ENCODE data around the gene IPPK.

IPPK gene

DNA sequence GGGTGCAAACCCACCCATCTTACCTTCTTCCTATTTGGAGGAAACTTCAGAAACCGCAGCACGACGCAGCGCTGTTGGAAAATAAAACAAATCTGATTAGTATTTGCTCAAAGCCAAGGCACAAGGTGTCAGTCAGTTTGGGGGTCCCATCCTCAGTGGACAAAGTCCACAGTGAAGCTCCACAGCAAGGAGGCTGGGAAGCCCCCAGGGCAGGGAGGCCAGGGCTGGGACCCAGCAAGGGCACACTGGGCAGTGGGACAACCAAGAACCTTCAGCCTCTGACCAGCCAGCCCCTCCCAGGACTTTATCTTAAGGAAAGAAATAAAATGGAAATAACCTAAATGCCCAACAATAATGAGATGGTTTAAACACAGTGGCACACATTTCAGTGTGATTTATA, 11.3 kb downstream of the IPPK start:
- TF ChIP-seq, protein P1, sequence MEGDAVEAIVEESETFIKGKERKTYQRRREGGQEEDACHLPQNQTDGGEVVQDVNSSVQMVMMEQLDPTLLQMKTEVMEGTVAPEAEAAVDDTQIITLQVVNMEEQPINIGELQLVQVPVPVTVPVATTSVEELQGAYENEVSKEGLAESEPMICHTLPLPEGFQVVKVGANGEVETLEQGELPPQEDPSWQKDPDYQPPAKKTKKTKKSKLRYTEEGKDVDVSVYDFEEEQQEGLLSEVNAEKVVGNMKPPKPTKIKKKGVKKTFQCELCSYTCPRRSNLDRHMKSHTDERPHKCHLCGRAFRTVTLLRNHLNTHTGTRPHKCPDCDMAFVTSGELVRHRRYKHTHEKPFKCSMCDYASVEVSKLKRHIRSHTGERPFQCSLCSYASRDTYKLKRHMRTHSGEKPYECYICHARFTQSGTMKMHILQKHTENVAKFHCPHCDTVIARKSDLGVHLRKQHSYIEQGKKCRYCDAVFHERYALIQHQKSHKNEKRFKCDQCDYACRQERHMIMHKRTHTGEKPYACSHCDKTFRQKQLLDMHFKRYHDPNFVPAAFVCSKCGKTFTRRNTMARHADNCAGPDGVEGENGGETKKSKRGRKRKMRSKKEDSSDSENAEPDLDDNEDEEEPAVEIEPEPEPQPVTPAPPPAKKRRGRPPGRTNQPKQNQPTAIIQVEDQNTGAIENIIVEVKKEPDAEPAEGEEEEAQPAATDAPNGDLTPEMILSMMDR (IDR thresholded peaks at IDR 0.05; ENCODE audit: insufficient read depth, low read depth, low read length, missing control alignments): no peak
- DNase-seq (ENCODE audit: low read depth): no peak
- H3K4me3 ChIP-seq (ENCODE audit: low read length): no peak overlapping the region

GRCh38 chr9:92658176-92658575, 11.8 kb downstream of the IPPK start:
- H3K4me3 ChIP-seq (ENCODE audit: low read length): no peak overlapping the region
- TF ChIP-seq, protein P1 (IDR thresholded peaks at IDR 0.05; ENCODE audit: insufficient read depth, low read depth, low read length, missing control alignments): no peak
- no peak for DNase-seq (ENCODE audit: low read depth)

DNA sequence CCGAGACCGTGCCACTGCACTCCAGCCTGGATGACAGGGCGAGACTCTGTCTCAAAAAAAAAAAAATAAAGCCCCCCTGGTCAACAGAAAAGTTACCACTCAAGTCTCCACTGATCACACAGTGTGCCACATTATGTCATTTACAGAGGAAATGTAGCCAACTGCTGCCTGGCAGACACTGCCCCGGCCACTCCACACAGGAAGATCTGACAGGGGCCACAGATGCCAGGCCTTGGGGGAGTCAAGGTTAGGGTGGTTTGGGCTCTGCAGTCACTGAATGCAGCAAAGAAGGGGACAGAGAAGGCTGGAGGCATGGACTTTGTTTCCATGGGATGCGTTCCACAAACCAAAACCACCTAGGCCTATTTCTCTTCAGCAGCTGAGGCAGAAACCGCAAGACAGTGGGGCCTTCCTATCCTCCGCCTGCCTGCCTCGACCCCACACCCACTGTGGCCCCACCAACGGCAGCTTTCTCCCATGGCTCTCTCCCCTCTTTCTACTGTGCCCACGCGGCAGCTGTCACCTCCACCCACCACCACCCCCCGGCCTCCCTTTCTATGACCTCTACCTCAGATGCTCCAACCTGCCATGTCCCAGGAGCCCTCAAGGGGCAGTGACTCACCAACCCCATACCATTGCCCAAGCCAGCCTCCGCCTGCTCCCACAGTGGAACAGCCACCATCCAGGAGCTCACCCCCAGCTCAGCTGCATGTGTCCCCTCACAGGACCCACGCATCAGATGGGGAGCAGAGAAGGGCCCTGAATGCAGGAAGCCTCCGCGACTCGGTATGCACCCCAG, 12.4 kb downstream of the IPPK start:
- DNase-seq (ENCODE audit: low read depth): no peak
- no peak overlapping the region for H3K4me3 ChIP-seq (ENCODE audit: low read length)
- TF ChIP-seq, protein P1 (IDR thresholded peaks at IDR 0.05; ENCODE audit: insufficient read depth, low read depth, low read length, missing control alignments): no peak

DNA sequence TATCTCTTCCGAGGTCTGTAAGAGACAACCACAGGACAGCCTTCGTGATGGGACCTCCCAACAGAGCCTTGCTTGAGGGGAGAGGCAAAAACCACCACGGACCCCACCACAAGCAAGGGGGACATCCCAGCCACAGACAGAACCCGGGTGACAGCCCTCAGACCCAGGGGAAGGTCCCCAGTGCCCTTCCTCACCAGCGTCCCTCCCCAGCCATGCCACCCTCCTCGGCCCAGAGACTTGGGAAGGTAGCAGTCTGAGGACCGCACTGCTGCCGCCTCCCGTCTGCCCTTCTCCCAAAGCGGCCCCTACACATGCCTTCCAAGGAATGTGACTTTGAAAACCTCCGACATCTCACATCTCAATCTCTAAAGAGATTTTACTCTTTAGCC, 13.4 kb downstream of the IPPK start:
- H3K4me3 ChIP-seq (ENCODE audit: low read length): no peak overlapping the region
- TF ChIP-seq, protein P1 (IDR thresholded peaks at IDR 0.05; ENCODE audit: insufficient read depth, low read depth, low read length, missing control alignments): no peak
- no peak for DNase-seq (ENCODE audit: low read depth)

- no peak overlapping the region for H3K4me3 ChIP-seq (ENCODE audit: low read length)
- TF ChIP-seq, protein P1 (IDR thresholded peaks at IDR 0.05; ENCODE audit: insufficient read depth, low read depth, low read length, missing control alignments): no peak
Observed at GRCh38 chr9:92655896-92656536, 13.9 kb downstream of the IPPK start.

DNA sequence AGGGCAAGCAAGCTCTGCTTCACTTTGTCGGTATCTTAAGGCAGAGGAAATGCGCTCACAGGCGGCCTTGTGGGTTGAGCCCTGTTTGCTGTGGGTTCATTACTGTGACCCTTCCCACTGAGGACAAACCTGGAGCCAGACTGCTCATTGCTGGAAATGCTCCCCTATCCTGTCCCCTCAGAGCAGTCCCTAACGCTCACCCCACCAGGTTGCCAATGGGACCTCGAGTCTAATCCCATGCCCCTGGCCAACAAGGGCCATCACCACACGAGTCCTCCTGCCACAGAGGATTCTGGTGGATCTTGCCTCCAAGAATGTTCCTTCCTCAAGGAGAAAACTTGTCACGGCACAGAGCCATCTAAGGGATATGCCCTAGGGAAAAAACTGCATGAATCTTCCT, 14.6 kb downstream of the IPPK start:
- TF ChIP-seq, protein P1 (IDR thresholded peaks at IDR 0.05; ENCODE audit: insufficient read depth, low read depth, low read length, missing control alignments): no peak
- no peak overlapping the region for H3K4me3 ChIP-seq (ENCODE audit: low read length)
- no peak for DNase-seq (ENCODE audit: low read depth)

More at GRCh38 chr9:92655896-92656536, 13.9 kb downstream of the IPPK start:
- no peak for DNase-seq (ENCODE audit: low read depth)
